ENCODE data around the gene SUSD3. TPM values are rescaled to one million over a fixed set of nuclear protein-coding genes. Genes with fewer than 3 reads are reported as not detected.

The SUSD3 gene
- total RNA-seq, 1 experiment from 2014 or later = 11.9 TPM

DNA sequence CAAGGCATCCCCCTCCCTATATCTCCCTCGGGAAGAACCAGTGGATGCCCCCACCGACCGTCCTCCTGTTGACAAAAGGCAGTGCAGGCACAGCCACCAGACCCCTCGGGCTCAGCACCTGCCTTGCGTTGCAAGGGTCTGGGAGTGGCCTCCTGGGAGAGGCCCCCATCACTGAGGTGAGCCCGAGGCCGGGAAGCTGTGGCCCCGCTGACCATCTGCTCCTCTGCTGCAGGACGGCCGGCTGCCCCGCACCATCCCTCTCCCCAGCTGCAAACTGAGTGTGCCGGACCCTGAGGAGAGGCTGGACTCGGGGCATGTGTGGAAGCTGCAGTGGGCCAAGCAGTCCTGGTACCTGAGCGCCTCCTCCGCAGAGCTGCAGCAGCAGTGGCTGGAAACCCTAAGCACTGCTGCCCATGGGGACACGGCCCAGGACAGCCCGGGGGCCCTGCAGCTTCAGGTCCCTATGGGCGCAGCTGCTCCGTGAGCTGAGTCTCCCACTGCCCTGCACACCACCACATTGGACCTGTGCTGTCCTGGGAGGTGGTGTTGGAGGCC is 23.3 kb upstream of the SUSD3 start (continued):
- TF ChIP-seq FOXP4 (CRISPR knock-in tag; IDR thresholded peaks at IDR 0.05) = no peak
- TF ChIP-seq ZNF423 (CRISPR knock-in tag; IDR thresholded peaks at IDR 0.05) = no peak
- no peak for TF ChIP-seq CREM (CRISPR knock-in tag; IDR thresholded peaks at IDR 0.05)
- no peak for TF ChIP-seq CDX4 (CRISPR knock-in tag; IDR thresholded peaks at IDR 0.05; ENCODE audit: borderline replicate concordance)
- TF ChIP-seq MYBL2 (CRISPR knock-in tag; IDR thresholded peaks at IDR 0.05) = no peak
- no peak for TF ChIP-seq PRDM15 (CRISPR knock-in tag; IDR thresholded peaks at IDR 0.05)
- no peak for TF ChIP-seq ZBTB43 (CRISPR knock-in tag; IDR thresholded peaks at IDR 0.05)
- no peak for TF ChIP-seq ZNF317 (CRISPR knock-in tag; IDR thresholded peaks at IDR 0.05; ENCODE audit: borderline replicate concordance, low read depth)

DNA sequence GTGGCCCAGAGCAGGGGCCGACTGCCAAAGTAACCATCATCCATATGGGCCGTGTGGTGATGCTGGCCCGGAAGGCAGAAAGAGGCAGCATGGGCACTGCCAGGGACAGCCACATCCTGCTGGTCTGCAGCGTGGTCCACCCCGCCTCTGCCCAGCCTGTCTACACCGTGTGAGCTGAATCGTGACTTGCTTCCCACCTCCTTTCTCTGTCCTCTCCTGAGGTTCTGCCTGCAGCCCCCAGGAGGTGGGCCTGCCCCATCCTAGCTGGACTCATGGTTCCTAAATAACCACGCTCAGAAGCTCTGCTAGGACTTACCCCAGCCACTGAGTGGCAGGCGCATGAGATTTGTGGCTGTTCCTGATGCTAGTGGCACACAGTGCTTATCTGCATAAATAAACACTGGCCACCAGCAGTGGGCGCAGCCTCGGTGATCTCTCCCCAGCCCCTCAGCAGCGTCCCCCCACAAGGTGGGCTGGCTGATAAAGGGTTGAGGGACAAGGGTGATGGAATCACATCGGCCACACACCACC is 22.6 kb upstream of the SUSD3 start:
- DNase-seq (ENCODE audit: low spot score) (no peak), ATAC-seq (no peak; the same call in 1 of the 2 replicates)
- peaks cover 2% of the 10 kb centered on the region; the same call in 1 of the 2 replicates for H3K9me3 Mint-ChIP-seq
- peaks cover 14% of the 10 kb centered on the region for H3K4me1 Mint-ChIP-seq
- no peak overlapping the region for H3K4me3 Mint-ChIP-seq
- POLR2A ChIA-PET = no interaction called here
- no peaks in the 10 kb centered on the region for H3K36me3 Mint-ChIP-seq
- H3K27me3 Mint-ChIP-seq (ENCODE audit: low read depth) = no peaks in the 10 kb centered on the region
- CTCF ChIA-PET = interaction anchor here (0.6 to 2.4 kb wide), 10 partner anchors 12 to 1441 kb away, joined by 3 to 12 read pairs (median 4); no protein-coding TSS in a partner anchor
- no peak overlapping the region for H3K27ac Mint-ChIP-seq
- TF ChIP-seq ESRRA (CRISPR knock-in tag; IDR thresholded peaks at IDR 0.05; ENCODE audit: borderline replicate concordance) (no peak), SMAD4 (CRISPR knock-in tag; IDR thresholded peaks at IDR 0.05) (no peak), ZNF416 (CRISPR knock-in tag; IDR thresholded peaks at IDR 0.05) (no peak), NFATC4 (CRISPR knock-in tag; IDR thresholded peaks at IDR 0.05) (no peak), OVOL2 (CRISPR knock-in tag; IDR thresholded peaks at IDR 0.05; ENCODE audit: borderline replicate concordance) (no peak), RORB (CRISPR knock-in tag; IDR thresholded peaks at IDR 0.05) (no peak), CREM (CRISPR knock-in tag; IDR thresholded peaks at IDR 0.05) (no peak), IRF2 (CRISPR knock-in tag; IDR thresholded peaks at IDR 0.05; ENCODE audit: borderline replicate concordance, low read depth) (no peak), SP1 (CRISPR knock-in tag; conservative IDR thresholded peaks at IDR 0.05) (no peak), FOXJ3 (CRISPR knock-in tag; IDR thresholded peaks at IDR 0.05; ENCODE audit: borderline replicate concordance) (no peak), E2F1 (CRISPR knock-in tag; IDR thresholded peaks at IDR 0.05) (no peak), MXD4 (CRISPR knock-in tag; IDR thresholded peaks at IDR 0.05; ENCODE audit: borderline replicate concordance) (no peak), RELA (CRISPR knock-in tag; IDR thresholded peaks at IDR 0.05; ENCODE audit: borderline replicate concordance) (no peak)
